SH-SY5Y (cell line): ENCODE measurements around the gene OXA1L.

Experiments used
- GATA2 ChIP-seq: IDR thresholded peaks from 2 replicates; pipeline ENCODE4 v1.6.1; 2011; ENCODE audit warnings: mild to moderate bottlenecking, low read depth, low read length
- GATA3 ChIP-seq: IDR thresholded peaks from 2 replicates; pipeline ENCODE4 v1.6.1; 2011; ENCODE audit warnings: low read depth, mild to moderate bottlenecking, low read length, moderate library complexity

Gene OXA1L

DNA sequence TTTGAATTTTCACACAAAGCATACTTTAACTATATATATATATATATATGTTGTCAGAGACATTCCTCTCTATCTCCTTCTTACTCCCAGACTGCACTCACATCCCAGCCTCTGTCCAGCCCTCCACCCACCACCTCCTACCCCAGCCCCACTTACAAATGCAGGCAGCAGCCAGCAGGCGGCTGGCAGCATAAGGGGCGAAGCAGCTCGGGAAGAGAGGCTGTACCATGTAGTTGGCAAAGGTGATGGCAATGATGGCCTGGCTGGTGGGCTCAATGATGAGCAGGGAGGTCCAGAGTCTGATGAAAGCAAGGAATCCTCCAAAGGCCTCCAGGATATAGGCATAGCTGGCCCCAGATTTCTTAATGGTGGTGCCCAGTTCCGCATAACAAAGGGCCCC, 46.3 kb downstream of the OXA1L start:
- TF ChIP-seq GATA2 (no peak), GATA3 (no peak)

DNA sequence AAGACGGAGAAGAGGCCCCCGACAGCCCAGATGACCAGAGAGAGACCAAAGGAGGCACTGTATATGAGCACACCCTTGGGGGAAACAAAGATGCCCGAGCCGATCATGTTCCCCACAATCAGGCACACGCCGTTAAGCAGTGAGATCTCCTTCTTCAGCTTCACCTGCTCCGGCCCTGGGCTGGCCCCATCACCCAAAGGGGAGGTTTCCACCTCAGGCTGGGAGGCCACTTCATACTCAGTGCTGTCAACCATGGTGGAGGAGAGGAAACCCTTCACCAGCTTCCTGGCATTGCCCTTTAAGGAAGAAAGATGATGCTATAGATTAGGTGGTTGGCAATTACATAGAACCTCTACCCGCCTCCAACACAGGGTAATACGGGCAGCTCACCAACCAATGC, 46.7 kb downstream of the OXA1L start:
- no peak for TF ChIP-seq GATA2
- TF ChIP-seq GATA3, result no peak

- TF ChIP-seq GATA3, result no peak
- no peak for TF ChIP-seq GATA2
Measured at GRCh38 chr14:22814373-22814772, 47.9 kb downstream of the OXA1L start.

DNA sequence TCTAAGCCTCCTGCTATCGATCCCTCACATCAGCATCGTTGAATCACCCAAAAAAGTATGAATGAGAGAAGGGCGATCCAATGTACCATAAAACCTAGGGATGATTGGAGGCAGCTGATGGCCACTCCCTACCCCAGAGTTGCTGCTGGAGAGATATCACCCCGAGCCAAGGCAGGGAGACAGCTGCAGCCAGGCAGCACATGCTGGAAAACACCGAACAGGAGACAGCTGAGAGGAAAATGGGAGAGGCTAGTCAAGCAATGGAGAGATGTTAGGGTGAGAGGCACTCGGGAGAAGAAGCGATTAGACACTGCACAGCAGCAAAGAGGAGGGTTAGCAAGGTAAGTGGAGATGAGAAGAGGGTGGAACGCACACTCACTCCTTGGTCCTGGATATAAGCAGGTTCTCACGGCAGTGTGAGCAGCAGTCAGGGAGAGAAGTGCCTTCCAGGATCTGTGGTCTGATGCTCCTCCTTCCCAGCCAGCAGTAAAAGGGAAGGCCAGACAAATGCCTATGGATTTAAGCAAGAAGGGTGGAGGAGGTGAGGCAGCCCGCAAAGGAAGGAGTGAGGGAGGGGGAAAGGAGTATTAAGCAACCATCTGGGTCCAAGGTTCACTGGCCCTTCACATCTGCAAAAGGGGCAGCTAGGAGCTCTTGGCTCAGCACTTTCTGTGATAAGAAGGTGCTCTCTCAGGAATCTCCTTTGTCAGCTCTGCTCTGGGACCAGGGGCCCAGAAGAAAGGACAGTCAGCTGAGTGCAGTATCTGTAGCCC, 48.6 kb downstream of the OXA1L start, which contains the start of gene SLC7A7:
TSS of gene SLC7A7 (minus strand) at position 495 of the 773 bp plus-strand sequence. CDS start 2,037 bp downstream, outside the sequence.
- no peak for TF ChIP-seq GATA2
- TF ChIP-seq GATA3, result no peak

DNA sequence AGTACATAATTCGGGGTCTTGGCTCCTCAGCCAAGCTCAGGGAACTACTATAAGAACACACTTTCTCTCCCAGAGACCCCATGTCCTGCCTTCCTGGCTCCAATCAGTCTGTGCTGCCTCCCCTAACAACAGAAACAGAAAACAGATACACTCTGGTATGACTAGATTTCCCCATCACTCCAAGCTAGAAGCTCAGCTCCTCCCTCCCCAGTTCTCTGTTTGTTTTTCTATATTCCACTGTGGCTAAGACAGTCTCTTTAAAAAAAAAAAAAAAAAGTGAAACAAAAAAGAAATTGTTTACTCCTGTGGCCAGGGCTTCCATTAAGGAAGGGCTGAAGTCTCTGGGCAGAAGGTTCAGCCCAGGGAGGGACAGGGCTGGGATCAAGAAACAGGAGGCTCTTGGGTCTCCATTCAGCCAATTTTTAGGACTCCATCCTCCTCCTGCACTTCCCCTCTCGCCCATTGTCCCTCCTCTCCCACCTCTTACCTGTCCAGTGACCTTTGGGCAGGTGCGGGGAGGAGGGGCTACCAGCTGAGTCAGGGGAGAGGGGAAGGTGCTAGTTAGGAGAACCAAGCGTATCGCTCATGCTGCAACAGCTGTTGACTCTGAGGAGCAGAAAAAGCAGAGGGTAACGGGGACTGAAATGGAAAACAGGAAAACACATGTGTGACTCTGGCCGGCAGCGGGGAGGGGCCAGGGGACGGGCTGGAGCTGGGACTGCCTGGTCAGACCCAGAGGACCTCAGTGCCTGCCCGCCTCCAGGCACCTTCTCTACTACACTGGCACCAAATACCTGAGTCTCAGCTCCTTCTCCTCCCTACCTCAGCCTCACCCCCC, 52.9 kb downstream of the OXA1L start:
- TF ChIP-seq GATA2 (no peak), GATA3 (no peak)

DNA sequence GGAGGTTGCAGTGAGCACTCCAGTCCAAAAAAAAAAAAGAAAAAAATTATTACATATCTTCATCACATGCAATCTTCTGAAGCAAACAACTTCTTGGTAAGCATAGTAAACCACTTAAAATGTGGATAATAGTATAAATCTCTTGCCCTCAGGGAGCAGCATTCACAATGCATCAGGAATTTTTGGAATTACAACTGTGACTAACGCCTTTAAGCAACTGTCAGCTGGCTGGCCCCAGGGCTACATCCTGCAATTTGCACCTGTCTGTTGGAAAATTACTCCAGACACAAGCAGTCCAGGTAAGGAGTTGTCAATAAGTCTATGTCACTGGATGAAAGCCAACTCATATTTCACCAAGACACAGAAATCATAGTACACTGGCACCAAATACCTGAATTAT, 54.2 kb downstream of the OXA1L start:
- TF ChIP-seq GATA3 (no peak), GATA2 (no peak)

- no peak for TF ChIP-seq GATA3
- no peak for TF ChIP-seq GATA2
Measured at GRCh38 chr14:22821193-22822015, 54.9 kb downstream of the OXA1L start.

GRCh38 chr14:22822016-22822570, 55.6 kb downstream of the OXA1L start:
- no peak for TF ChIP-seq GATA2
- TF ChIP-seq GATA3, result no peak
